ENCODE results near the gene RPGRIP1L. TPM values are rescaled to one million over a fixed set of nuclear protein-coding genes. Genes with fewer than 3 reads are reported as not detected.

The RPGRIP1L gene
- total and polyA plus RNA-seq, 2 of the 13 experiments (the other 11 are each of a cell fraction or from before 2014, with no cell fraction given) = 5.0 to 13.5 TPM

- TF ChIP-seq ETS1 (CRISPR knock-in tag; IDR thresholded peaks at IDR 0.05) = peak; percentile 81; the same call in 1 of the 2 replicates
- TF ChIP-seq, protein P1, sequence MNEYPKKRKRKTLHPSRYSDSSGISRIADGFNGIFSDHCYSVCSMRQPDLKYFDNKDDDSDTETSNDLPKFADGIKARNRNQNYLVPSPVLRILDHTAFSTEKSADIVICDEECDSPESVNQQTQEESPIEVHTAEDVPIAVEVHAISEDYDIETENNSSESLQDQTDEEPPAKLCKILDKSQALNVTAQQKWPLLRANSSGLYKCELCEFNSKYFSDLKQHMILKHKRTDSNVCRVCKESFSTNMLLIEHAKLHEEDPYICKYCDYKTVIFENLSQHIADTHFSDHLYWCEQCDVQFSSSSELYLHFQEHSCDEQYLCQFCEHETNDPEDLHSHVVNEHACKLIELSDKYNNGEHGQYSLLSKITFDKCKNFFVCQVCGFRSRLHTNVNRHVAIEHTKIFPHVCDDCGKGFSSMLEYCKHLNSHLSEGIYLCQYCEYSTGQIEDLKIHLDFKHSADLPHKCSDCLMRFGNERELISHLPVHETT (CRISPR knock-in tag; conservative IDR thresholded peaks at IDR 0.05) = peak; percentile 60; the same call in 1 of the 2 replicates
- no peak for TF ChIP-seq NONO (IDR thresholded peaks at IDR 0.05)
- peak; percentile 92 for TF ChIP-seq NONO (CRISPR knock-in tag; conservative IDR thresholded peaks at IDR 0.05)
- no peak for TF ChIP-seq SATB2 (CRISPR knock-in tag; IDR thresholded peaks at IDR 0.05)
- TF ChIP-seq IKZF4 (CRISPR knock-in tag; IDR thresholded peaks at IDR 0.05; ENCODE audit: borderline replicate concordance, low read depth, not compliant biosample characterization) = no peak
- TF ChIP-seq MAFF (IDR thresholded peaks at IDR 0.05; ENCODE audit: low read depth, low read length) = no peak
- TF ChIP-seq ZNF441 (CRISPR knock-in tag; IDR thresholded peaks at IDR 0.05; ENCODE audit: borderline replicate concordance) = peak; percentile 80
- TF ChIP-seq HNF4G (IDR thresholded peaks at IDR 0.05; ENCODE audit: borderline replicate concordance, low read depth, low read length) = peak; percentile 38; the same call in 1 of the 2 replicates
- no peak for TF ChIP-seq HNF4G (CRISPR knock-in tag; IDR thresholded peaks at IDR 0.05; ENCODE audit: borderline replicate concordance, low read depth)
- TF ChIP-seq ZNF646 (CRISPR knock-in tag; IDR thresholded peaks at IDR 0.05) = no peak
- TF ChIP-seq ZFY (CRISPR knock-in tag; IDR thresholded peaks at IDR 0.05) = peak; percentile 97
- peak; percentile 94 for TF ChIP-seq KDM2A (CRISPR knock-in tag; IDR thresholded peaks at IDR 0.05; ENCODE audit: borderline replicate concordance, low read depth)
- peak; percentile 86; the same call in 1 of the 2 replicates for TF ChIP-seq MYNN (CRISPR knock-in tag; IDR thresholded peaks at IDR 0.05; ENCODE audit: low read depth)
- no peak for TF ChIP-seq HMGA1 (CRISPR knock-in tag; conservative IDR thresholded peaks at IDR 0.05)
- TF ChIP-seq, protein P2, sequence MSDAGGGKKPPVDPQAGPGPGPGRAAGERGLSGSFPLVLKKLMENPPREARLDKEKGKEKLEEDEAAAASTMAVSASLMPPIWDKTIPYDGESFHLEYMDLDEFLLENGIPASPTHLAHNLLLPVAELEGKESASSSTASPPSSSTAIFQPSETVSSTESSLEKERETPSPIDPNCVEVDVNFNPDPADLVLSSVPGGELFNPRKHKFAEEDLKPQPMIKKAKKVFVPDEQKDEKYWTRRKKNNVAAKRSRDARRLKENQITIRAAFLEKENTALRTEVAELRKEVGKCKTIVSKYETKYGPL (CRISPR knock-in tag; IDR thresholded peaks at IDR 0.05) = 0 out of 2 replicates have a peak, but pooled peaks have one; percentile 55
- TF ChIP-seq, protein P3, sequence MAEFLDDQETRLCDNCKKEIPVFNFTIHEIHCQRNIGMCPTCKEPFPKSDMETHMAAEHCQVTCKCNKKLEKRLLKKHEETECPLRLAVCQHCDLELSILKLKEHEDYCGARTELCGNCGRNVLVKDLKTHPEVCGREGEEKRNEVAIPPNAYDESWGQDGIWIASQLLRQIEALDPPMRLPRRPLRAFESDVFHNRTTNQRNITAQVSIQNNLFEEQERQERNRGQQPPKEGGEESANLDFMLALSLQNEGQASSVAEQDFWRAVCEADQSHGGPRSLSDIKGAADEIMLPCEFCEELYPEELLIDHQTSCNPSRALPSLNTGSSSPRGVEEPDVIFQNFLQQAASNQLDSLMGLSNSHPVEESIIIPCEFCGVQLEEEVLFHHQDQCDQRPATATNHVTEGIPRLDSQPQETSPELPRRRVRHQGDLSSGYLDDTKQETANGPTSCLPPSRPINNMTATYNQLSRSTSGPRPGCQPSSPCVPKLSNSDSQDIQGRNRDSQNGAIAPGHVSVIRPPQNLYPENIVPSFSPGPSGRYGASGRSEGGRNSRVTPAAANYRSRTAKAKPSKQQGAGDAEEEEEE (CRISPR knock-in tag; IDR thresholded peaks at IDR 0.05; ENCODE audit: borderline replicate concordance) = no peak
Measured at GRCh38 chr16:53703590-53704444, at the start of gene RPGRIP1L, which contains the start of gene FTO (continued).
